Measurements from ENCODE around the gene SNCG.

DNA sequence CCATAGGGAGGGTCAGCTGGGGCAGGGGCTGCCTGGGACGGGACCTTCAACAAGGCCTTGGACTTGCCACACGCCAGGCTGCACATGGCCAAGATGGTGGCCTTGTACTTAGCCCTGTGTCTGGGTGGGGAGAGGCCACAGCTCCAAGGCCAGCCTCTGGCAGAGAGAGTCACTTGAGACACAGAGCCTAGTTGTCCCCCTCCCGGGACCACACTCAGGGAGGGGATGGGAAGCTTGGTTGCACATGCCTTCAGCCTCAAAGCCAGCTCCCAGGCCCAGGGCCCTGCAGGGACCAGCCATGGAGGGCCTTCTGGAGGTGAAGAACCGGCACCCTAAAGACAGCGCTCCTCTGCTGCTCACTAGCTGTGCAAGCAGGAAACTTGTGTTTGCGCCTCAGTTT is 17.7 kb upstream of the SNCG start:
- TF ChIP-seq, protein P1, sequence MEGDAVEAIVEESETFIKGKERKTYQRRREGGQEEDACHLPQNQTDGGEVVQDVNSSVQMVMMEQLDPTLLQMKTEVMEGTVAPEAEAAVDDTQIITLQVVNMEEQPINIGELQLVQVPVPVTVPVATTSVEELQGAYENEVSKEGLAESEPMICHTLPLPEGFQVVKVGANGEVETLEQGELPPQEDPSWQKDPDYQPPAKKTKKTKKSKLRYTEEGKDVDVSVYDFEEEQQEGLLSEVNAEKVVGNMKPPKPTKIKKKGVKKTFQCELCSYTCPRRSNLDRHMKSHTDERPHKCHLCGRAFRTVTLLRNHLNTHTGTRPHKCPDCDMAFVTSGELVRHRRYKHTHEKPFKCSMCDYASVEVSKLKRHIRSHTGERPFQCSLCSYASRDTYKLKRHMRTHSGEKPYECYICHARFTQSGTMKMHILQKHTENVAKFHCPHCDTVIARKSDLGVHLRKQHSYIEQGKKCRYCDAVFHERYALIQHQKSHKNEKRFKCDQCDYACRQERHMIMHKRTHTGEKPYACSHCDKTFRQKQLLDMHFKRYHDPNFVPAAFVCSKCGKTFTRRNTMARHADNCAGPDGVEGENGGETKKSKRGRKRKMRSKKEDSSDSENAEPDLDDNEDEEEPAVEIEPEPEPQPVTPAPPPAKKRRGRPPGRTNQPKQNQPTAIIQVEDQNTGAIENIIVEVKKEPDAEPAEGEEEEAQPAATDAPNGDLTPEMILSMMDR (conservative IDR thresholded peaks at IDR 0.05; ENCODE audit: low read depth, low read length): no peak
- TF ChIP-seq EZH2 (IDR thresholded peaks at IDR 0.05; ENCODE audit: borderline replicate concordance, low read depth, low read length, poor library complexity, severe bottlenecking): no peak

All from A673 (cell line).